Coronary artery (tissue), 2 donors: ENCODE measurements around the gene SORCS1.

Source experiments
- DNase-seq: peaks from one replicate; pipeline ENCODE4 v3.0.0-alpha.2; 2017; ENCODE audit warnings: low spot score
- H3K27ac ChIP-seq, 2 donors: fragments of 200-600 bp; sonication (generic); one replicate each; pipeline ENCODE4 v1.5.1; 2016 to 2019
- H3K4me3 ChIP-seq: fragments of 200-600 bp; sonication (generic); 2 replicates; pipeline ENCODE4 v1.5.1; 2016; ENCODE audit warnings: mild to moderate bottlenecking, moderate library complexity
- TF ChIP-seq, protein P1 (sequence below): fragments of 200-600 bp; sonication (generic); IDR thresholded peaks from one replicate; pipeline ENCODE4 v1.5.1; 2019; ENCODE audit warnings: antibody characterized with exemption

Gene SORCS1

GRCh38 chr10:107071301-107071700, 93.2 kb downstream of the SORCS1 start:
- DNase-seq: no peak
- TF ChIP-seq, protein P1, sequence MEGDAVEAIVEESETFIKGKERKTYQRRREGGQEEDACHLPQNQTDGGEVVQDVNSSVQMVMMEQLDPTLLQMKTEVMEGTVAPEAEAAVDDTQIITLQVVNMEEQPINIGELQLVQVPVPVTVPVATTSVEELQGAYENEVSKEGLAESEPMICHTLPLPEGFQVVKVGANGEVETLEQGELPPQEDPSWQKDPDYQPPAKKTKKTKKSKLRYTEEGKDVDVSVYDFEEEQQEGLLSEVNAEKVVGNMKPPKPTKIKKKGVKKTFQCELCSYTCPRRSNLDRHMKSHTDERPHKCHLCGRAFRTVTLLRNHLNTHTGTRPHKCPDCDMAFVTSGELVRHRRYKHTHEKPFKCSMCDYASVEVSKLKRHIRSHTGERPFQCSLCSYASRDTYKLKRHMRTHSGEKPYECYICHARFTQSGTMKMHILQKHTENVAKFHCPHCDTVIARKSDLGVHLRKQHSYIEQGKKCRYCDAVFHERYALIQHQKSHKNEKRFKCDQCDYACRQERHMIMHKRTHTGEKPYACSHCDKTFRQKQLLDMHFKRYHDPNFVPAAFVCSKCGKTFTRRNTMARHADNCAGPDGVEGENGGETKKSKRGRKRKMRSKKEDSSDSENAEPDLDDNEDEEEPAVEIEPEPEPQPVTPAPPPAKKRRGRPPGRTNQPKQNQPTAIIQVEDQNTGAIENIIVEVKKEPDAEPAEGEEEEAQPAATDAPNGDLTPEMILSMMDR: no peak

GRCh38 chr10:107067843-107068242, 96.7 kb downstream of the SORCS1 start:
- no peak overlapping the region for H3K27ac ChIP-seq
- TF ChIP-seq, protein P1: no peak
- H3K4me3 ChIP-seq: no peak overlapping the region
- DNase-seq: no peak

More at GRCh38 chr10:107071301-107071700, 93.2 kb downstream of the SORCS1 start:
- Histone ChIP-seq H3K4me3 (no peak overlapping the region), H3K27ac (no peak overlapping the region)

DNA sequence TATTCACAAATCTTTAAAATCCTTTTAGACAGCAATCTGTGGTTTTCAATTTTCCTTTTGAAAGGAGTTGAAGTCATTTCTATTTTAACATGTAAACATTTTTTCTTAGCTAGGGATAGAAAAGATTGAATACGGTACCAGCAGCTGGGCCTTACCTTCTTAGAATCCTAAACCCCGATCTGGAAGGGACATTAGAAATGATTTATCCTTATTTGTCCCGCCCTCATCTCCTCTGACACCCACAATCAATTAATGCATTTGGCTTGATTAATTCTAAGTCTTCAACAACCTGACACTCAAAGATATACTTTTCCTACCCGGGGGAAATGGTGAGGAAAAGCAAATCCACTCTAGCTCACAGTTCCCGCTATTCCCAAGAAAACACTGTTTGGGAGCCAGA, 100.4 kb downstream of the SORCS1 start:
- Histone ChIP-seq H3K4me3 (no peak overlapping the region), H3K27ac (no peak overlapping the region)
- no peak for DNase-seq
- TF ChIP-seq, protein P1: no peak

DNA sequence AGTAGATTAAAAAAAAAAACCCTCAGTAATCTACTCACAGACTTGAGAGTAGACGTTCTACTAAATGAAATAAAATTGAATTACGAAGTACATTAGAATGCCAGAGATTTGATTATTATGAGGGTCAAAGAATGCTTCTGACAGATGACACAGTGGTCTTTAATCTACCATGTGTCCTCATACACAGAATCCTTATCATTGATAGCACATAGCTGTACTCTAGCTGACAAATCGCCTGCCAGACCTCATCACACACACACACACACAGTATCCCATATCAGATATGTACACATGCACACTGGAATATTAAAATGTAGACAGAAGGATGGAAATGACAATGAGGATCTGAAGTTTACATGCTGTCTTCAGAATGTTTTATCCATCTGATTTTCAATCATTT, 104.6 kb downstream of the SORCS1 start:
- H3K27ac ChIP-seq: no peak overlapping the region
- TF ChIP-seq, protein P1: no peak
- DNase-seq: no peak
- H3K4me3 ChIP-seq: no peak overlapping the region

GRCh38 chr10:107059068-107059804, 105.3 kb downstream of the SORCS1 start:
- TF ChIP-seq, protein P1: no peak
- no peak for DNase-seq
- Histone ChIP-seq H3K27ac (no peak overlapping the region), H3K4me3 (no peak overlapping the region)

- no peak overlapping the region for H3K27ac ChIP-seq
- no peak for DNase-seq
- no peak overlapping the region for H3K4me3 ChIP-seq
- TF ChIP-seq, protein P1: no peak
Measured at GRCh38 chr10:107058331-107058730, 106.2 kb downstream of the SORCS1 start.

DNA sequence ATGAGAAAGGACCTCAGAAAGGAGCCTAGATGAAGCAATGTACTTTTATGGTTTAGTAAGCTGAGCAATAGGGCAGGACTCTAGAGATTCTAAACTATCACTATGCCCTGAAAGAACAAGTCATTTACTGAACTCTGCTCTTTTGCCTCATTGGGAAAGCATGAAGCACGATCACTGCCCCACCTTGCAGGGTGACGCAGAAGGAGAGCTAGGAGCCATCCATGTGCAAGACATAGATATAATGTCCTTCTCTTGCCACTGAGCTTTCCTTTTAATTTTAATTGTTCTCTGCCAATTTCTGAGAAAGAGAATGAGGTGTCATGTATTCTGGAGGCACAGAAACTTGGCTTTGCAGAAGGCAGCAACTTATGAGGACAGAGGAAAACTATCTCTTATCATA, 108.3 kb downstream of the SORCS1 start:
- Histone ChIP-seq H3K27ac (no peak overlapping the region), H3K4me3 (no peak overlapping the region)
- TF ChIP-seq, protein P1: no peak
- no peak for DNase-seq
